ENCODE results near the gene FBLN2.

- TF ChIP-seq CTCF (optimal IDR thresholded peaks at IDR 0.05 in 1 of 3, IDR thresholded peaks at IDR 0.05 in 1 of 3, conservative IDR thresholded peaks at IDR 0.05 in 1 of 3; ENCODE audit: extremely low read depth in 1 of 3, insufficient read depth in 2 of 3, low read length in 3 of 3) (no peak), EZH2 (IDR thresholded peaks at IDR 0.05; ENCODE audit: low read length) (no peak)
Measured at GRCh38 chr3:13626915-13627460, 78.1 kb downstream of the FBLN2 start.

Data from keratinocyte (primary cell).